SK-N-SH treated with all-trans-retinoic acid at 6 μM for 48 hours (cell line): ENCODE results near the gene MRI1.

Experiments
- ATAC-seq: fragments of 200-7000 bp; cut with Tn5 transposase; 3 replicates; pipeline ENCODE4 v1.9.1; 2020; ENCODE audit warnings: mild to moderate bottlenecking, moderate library complexity
- CSDC2 ChIP-seq: fragments of 250-450 bp; sonication (Bioruptor Pico); IDR thresholded peaks from 2 replicates; pipeline ENCODE4 v1.5.0; 2020; ENCODE audit warnings: mild to moderate bottlenecking, moderate library complexity
- ESRRG ChIP-seq: fragments of 250-450 bp; sonication (Bioruptor Pico); IDR thresholded peaks from 2 replicates; pipeline ENCODE4 v1.6.1; 2021; ENCODE audit warnings: mild to moderate bottlenecking
- GLIS3 ChIP-seq: fragments of 250-450 bp; sonication (Bioruptor Pico); IDR thresholded peaks from 2 replicates; pipeline ENCODE4 v1.5.0; 2020; ENCODE audit warnings: mild to moderate bottlenecking, moderate library complexity
- ISL1 ChIP-seq: fragments of 250-450 bp; sonication (Bioruptor Pico); IDR thresholded peaks from 2 replicates; pipeline ENCODE4 v2.1.2; 2022; ENCODE audit warnings: mild to moderate bottlenecking, moderate library complexity
- OSR1 ChIP-seq: fragments of 250-450 bp; sonication (Bioruptor Pico); IDR thresholded peaks from 2 replicates; pipeline ENCODE4 v1.8.0; 2022; ENCODE audit warnings: moderate library complexity, mild to moderate bottlenecking, inconsistent platforms
- PPARA ChIP-seq: fragments of 250-450 bp; sonication (Bioruptor Pico); IDR thresholded peaks from 2 replicates; pipeline ENCODE4 v1.5.0; 2020; ENCODE audit warnings: mild to moderate bottlenecking, borderline replicate concordance
- RARB ChIP-seq: fragments of 250-450 bp; sonication (Bioruptor Pico); IDR thresholded peaks from 2 replicates; pipeline ENCODE4 v1.8.0; 2021; ENCODE audit warnings: mild to moderate bottlenecking, moderate library complexity
- SNAI2 ChIP-seq: fragments of 250-450 bp; sonication (Bioruptor Pico); IDR thresholded peaks from 2 replicates; pipeline ENCODE4 v1.5.0; 2020; ENCODE audit warnings: mild to moderate bottlenecking, moderate library complexity
- TCF4 ChIP-seq: fragments of 250-450 bp; sonication (Bioruptor Pico); IDR thresholded peaks from 2 replicates; pipeline ENCODE4 v1.8.0; 2021; ENCODE audit warnings: mild to moderate bottlenecking, moderate library complexity, borderline replicate concordance
- TOX ChIP-seq: fragments of 250-450 bp; sonication (Bioruptor Pico); IDR thresholded peaks from 2 replicates; pipeline ENCODE4 v1.8.0; 2021; ENCODE audit warnings: mild to moderate bottlenecking, moderate library complexity, borderline replicate concordance
- ZC3H10 ChIP-seq: fragments of 250-450 bp; sonication (Bioruptor Pico); IDR thresholded peaks from 2 replicates; pipeline ENCODE4 v1.5.1; 2021; ENCODE audit warnings: mild to moderate bottlenecking, moderate library complexity
- ZFP3 ChIP-seq: fragments of 250-450 bp; sonication (Bioruptor Pico); IDR thresholded peaks from 2 replicates; pipeline ENCODE4 v1.5.0; 2020; ENCODE audit warnings: mild to moderate bottlenecking, moderate library complexity
- ZFP30 ChIP-seq: fragments of 450-650 bp; formaldehyde crosslinking; IDR thresholded peaks from 2 replicates; pipeline ENCODE4 v1.5.0; 2022; ENCODE audit warnings: mild to moderate bottlenecking, moderate library complexity
- ZNF565 ChIP-seq: fragments of 450-650 bp; formaldehyde crosslinking; conservative IDR thresholded peaks from 2 replicates; pipeline ENCODE4 v1.5.0; 2020; ENCODE audit warnings: low read depth, mild to moderate bottlenecking, moderate library complexity
- ZNF70 ChIP-seq: fragments of 450-650 bp; formaldehyde crosslinking; IDR thresholded peaks from 2 replicates; pipeline ENCODE4 v1.5.0; 2020; ENCODE audit warnings: mild to moderate bottlenecking, moderate library complexity
- ZNF8 ChIP-seq: fragments of 450-650 bp; formaldehyde crosslinking; IDR thresholded peaks from 2 replicates; pipeline ENCODE4 v1.5.0; 2020; ENCODE audit warnings: mild to moderate bottlenecking, moderate library complexity
- TF ChIP-seq, protein P1 (sequence below): fragments of 250-450 bp; sonication (Bioruptor Pico); IDR thresholded peaks from 2 replicates; pipeline ENCODE4 v1.5.1; 2021; ENCODE audit warnings: mild to moderate bottlenecking, moderate library complexity
- TF ChIP-seq, protein P2 (sequence below): fragments of 250-450 bp; sonication (Bioruptor Pico); IDR thresholded peaks from 2 replicates; pipeline ENCODE4 v1.8.0; 2021; ENCODE audit warnings: low read depth, mild to moderate bottlenecking, moderate library complexity, borderline replicate concordance
- TF ChIP-seq, protein P3 (sequence below): fragments of 250-450 bp; sonication (Bioruptor Pico); IDR thresholded peaks from 2 replicates; pipeline ENCODE4 v1.8.0; 2020; ENCODE audit warnings: mild to moderate bottlenecking, moderate library complexity, borderline replicate concordance

MRI1 gene

GRCh38 chr19:13756210-13756609, 8.1 kb upstream of the MRI1 start:
- ATAC-seq = no peak

DNA sequence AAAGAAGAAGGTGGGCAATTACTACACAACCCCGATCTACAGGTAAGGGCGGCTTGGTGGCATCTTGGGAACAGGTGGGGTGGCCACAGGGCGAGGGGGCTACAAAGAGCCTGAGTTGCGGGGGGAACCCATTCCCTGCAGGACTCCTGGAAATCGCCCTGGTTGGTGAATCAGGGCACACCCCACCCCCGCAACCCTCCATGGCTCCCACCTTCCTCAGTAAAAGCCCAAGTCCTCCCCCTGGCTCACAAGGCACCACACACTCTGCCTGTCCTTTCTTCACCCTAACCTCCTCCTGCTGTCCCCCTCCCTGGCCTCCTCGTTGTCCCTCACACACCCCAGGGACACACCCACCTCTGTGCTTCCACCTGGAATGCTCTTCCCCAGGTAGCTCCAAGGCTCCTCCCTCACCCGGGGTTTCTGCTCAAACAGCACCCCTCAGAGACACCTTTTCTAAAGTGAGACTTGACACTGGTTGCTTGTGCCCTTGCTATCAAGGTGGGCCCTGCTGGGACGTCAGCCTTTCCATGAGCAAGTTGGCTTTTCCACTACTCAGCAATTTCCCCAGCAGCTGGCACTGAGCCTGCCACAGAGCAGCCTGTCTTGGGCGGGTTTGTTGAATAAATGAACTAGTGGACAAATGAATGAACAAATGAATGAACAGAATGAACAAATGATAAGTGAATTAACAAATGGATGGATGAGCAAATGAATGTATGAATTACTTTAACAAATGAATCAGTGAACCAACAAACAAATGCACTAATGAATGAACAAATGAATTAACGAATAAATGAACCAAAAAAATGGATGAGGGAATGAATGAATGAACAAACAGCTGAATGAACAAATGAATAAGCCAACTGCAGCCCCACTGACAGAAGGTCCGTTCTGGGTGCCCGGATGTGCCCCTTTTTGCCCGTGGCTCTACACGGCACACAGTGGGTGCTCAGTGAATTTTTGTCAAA, 6.2 kb upstream of the MRI1 start:
- ATAC-seq = no peak
- no peak for TF ChIP-seq ZNF70 (CRISPR knock-in tag)
- TF ChIP-seq CSDC2 (CRISPR knock-in tag) = no peak
- TF ChIP-seq TCF4 (CRISPR knock-in tag) = no peak
- no peak for TF ChIP-seq ZC3H10 (CRISPR knock-in tag)
- no peak for TF ChIP-seq ESRRG
- TF ChIP-seq, protein P1, sequence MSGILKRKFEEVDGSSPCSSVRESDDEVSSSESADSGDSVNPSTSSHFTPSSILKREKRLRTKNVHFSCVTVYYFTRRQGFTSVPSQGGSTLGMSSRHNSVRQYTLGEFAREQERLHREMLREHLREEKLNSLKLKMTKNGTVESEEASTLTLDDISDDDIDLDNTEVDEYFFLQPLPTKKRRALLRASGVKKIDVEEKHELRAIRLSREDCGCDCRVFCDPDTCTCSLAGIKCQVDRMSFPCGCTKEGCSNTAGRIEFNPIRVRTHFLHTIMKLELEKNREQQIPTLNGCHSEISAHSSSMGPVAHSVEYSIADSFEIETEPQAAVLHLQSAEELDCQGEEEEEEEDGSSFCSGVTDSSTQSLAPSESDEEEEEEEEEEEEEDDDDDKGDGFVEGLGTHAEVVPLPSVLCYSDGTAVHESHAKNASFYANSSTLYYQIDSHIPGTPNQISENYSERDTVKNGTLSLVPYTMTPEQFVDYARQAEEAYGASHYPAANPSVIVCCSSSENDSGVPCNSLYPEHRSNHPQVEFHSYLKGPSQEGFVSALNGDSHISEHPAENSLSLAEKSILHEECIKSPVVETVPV (CRISPR knock-in tag) = no peak
- TF ChIP-seq ZNF8 = no peak
- no peak for TF ChIP-seq PPARA (CRISPR knock-in tag)
- TF ChIP-seq, protein P2, sequence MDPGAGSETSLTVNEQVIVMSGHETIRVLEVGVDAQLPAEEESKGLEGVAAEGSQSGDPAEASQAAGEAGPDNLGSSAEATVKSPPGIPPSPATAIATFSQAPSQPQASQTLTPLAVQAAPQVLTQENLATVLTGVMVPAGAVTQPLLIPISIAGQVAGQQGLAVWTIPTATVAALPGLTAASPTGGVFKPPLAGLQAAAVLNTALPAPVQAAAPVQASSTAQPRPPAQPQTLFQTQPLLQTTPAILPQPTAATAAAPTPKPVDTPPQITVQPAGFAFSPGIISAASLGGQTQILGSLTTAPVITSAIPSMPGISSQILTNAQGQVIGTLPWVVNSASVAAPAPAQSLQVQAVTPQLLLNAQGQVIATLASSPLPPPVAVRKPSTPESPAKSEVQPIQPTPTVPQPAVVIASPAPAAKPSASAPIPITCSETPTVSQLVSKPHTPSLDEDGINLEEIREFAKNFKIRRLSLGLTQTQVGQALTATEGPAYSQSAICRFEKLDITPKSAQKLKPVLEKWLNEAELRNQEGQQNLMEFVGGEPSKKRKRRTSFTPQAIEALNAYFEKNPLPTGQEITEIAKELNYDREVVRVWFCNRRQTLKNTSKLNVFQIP (CRISPR knock-in tag) = no peak
- TF ChIP-seq, protein P3, sequence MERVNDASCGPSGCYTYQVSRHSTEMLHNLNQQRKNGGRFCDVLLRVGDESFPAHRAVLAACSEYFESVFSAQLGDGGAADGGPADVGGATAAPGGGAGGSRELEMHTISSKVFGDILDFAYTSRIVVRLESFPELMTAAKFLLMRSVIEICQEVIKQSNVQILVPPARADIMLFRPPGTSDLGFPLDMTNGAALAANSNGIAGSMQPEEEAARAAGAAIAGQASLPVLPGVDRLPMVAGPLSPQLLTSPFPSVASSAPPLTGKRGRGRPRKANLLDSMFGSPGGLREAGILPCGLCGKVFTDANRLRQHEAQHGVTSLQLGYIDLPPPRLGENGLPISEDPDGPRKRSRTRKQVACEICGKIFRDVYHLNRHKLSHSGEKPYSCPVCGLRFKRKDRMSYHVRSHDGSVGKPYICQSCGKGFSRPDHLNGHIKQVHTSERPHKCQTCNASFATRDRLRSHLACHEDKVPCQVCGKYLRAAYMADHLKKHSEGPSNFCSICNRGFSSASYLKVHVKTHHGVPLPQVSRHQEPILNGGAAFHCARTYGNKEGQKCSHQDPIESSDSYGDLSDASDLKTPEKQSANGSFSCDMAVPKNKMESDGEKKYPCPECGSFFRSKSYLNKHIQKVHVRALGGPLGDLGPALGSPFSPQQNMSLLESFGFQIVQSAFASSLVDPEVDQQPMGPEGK = no peak
- no peak for TF ChIP-seq GLIS3 (CRISPR knock-in tag)
- no peak for TF ChIP-seq ZFP30
- no peak for TF ChIP-seq TOX (CRISPR knock-in tag)

More at GRCh38 chr19:13756210-13756609, 8.1 kb upstream of the MRI1 start:
- no peak for TF ChIP-seq ZNF8
- no peak for TF ChIP-seq ZNF565 (CRISPR knock-in tag)
- TF ChIP-seq, protein P1 (CRISPR knock-in tag) = no peak
- TF ChIP-seq, all 23 proteins: peak for 0

DNA sequence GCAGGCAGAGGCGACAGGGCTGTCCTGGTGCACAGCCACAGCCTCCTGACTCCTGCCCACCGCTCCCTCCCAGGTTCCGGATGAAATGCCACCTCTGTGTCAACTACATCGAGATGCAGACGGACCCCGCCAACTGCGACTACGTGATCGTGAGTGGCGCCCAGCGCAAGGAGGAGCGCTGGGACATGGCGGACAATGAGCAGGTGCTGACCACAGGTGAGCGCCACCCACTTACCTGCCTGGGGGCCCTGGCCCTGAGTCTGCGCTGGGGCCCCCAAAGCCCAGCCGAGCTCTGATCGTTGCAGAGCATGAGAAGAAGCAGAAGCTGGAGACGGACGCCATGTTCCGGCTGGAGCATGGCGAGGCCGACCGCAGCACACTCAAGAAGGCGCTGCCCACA, 5.5 kb upstream of the MRI1 start:
- no peak for ATAC-seq
- TF ChIP-seq ESRRG = no peak
- TF ChIP-seq ZNF70 (CRISPR knock-in tag) = no peak
- TF ChIP-seq TOX (CRISPR knock-in tag) = no peak
- no peak for TF ChIP-seq OSR1 (CRISPR knock-in tag)
- no peak for TF ChIP-seq SNAI2

DNA sequence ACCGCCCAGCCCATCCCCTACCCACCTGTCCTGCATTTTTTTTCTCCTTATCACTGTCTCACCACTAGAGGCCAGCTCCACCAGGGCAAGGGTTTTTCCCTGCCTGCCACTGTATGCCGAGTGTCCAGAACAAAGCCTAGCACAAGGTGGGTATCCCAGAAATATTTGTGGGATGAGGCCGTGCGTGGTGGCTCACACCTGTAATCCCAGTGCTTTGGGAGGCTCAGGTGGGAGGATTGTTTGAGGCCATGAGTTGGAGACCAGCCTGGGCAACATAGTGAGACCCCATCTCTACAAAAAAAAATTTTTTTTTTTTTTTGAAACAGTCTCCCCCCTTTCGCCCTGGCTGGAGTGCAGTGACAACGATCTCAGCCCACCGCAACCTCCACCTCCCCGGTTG, 2.9 kb upstream of the MRI1 start:
- TF ChIP-seq RARB (no peak), ZNF70 (CRISPR knock-in tag) (no peak), ZC3H10 (CRISPR knock-in tag) (no peak), GLIS3 (CRISPR knock-in tag) (no peak), TOX (CRISPR knock-in tag) (no peak), TCF4 (CRISPR knock-in tag) (no peak), ESRRG (no peak), ISL1 (no peak), ZFP3 (CRISPR knock-in tag) (no peak), PPARA (CRISPR knock-in tag) (no peak)
- TF ChIP-seq, protein P2 (CRISPR knock-in tag) = no peak
- no peak for ATAC-seq
